RPMI7951 (cell line): ENCODE data around the gene CDH18. TPM values are rescaled to one million over a fixed set of nuclear protein-coding genes. Genes with fewer than 3 reads are reported as not detected.

Experiments used
- DNase-seq: peaks from one replicate; pipeline ENCODE4 v3.0.0-alpha.2; 2012; ENCODE audit warnings: low read depth
- total RNA-seq: library from RNA; depleted of rRNA; stranded (reverse); fragments of >200 nt; shearing (Covaris generic); gene quantifications from 2 replicates; pipeline ENCODE4 v1.2.3, GENCODE V29; 2014

Gene CDH18
- total RNA-seq, 1 experiment from 2014 or later = 14.8 TPM

GRCh38 chr5:19734776-19735175 lies 253.2 kb downstream of the CDH18 start:
- no peak for DNase-seq

DNA sequence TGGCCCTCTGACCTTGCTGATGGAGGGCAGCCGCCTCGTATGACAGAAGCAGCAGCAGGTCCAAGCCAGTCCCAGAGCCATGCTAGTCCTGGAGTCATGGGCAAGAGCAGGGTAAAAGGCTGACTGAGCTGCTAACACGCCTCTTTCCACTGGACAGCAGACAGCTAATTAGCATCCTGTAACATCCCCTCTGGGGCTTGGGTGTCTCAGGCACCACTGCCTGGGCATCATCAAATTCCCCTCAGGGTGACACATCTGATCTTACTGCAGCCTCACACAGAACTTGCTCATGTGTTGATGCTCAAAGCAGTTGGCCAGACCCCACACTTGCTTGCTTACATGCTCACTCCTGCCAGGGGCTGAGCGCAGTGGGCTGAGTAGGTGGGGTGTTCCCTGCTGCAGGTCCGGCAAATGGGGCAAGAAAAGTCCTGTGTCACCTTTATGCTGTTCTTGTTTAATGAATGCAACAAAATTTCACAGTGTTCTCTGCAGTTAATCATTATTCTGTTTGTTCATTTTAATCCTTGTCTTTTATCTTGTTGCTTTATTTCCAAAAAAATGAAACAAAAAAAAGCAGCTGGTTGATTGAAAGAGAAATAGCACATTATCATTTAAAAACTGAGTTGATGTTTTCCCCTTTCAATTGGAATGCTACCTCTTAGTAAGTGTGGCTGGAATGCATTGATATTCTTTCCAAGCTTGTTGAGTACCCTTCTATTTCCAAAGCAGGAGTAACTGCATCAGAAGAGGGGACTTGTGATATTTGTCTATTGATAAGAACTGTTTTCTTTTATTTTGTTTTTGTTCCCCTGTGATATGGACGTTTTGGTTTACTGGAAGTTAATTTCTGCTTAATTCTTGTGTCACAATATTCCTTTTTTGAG lies 254.1 kb downstream of the CDH18 start:
- DNase-seq = peak; percentile 11

DNA sequence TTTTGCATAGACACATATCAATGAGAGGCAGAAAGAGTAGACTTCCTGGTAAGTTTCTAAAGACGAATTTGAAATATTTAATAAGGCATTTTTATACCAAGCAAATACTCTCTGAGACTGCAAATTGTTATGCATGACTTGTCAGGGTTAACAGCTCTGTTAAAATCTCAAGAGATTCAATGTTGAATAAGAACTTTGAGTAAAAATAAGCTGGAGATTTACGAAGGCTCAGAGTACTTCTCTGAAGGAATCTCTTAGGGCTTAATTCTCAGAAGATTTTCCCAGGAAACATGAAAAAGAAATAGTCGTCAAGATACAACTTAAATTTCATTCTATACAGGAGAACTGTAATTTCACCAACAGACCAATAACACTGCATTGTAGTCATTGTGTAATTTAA lies 259.4 kb downstream of the CDH18 start:
- no peak for DNase-seq

DNA sequence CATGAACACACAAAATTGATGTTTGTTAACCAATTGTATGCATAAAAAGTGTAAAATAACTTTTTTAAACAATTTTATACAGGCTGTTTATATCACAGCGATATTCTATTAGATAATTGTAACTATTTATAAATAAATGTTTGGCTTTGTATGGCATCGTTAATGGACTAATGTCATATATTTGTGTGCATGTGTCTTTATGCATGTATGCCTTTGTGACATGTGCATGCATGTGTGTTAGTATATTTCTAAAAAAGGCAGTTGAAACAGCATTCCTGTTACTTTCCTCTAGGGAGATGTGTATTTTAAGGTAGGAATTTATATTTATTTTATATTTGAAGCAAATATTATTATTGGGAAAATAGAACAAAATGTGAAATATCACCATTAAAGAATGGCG lies 268.9 kb downstream of the CDH18 start:
- no peak for DNase-seq

DNA sequence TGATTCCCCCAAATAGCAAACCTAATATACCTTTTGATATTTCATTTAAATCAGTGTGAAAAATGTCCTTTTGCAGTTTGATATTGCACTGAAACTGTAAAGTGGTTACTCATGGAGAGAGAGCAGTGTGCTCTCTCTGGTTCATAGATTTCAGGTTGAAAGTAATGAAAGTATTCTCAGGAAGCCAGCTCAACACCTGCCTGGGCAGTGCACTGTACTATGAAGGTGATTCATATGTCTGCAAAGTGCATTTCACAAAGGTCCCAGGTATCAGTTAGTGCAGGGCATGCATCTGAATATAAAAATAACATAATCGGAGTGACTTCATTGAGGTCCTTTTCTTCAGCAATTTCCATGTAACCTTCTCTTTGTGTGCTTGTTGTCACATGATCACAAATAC lies 274.3 kb downstream of the CDH18 start:
- DNase-seq = no peak

DNA sequence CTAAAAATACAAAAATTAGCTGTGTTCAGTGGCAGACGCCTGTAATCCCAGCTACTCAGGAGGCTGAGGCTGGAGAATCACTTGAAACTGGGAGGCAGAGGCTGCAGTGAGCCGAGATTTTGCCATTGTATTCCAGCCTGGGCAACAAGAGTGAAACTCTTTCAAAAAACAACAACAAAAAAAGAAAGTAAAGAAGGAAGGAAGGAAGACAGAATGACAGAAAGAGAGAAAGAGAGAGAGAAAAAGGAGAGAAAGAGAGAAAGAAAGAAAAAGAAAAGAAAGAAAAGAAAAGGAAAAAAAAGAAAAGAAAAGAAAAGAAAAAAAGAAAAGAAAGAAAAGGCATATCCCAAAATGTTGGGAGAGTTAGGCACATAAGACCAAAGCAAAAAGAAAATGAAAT lies 278.6 kb downstream of the CDH18 start:
- no peak for DNase-seq

DNA sequence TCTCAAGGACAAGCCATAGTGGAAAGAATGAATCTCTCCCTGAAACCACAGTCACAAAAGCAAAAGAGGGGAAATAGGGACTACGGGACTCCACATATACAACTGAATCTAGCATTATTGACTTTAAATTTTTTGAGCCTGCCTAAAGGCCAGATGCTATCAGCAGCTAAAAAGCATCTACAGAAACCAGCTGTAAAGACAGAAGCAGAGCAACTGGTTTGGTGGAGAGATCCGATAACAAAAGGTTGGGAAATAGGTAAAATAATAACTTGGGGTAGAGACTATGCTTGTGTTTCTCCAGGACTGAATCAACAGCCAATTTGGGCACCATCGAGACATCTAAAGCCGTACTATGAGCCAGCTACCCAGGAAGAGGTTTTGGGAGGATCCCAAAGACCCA lies 281.2 kb downstream of the CDH18 start:
- no peak for DNase-seq

GRCh38 chr5:19701731-19702130 lies 286.3 kb downstream of the CDH18 start:
- no peak for DNase-seq

- DNase-seq = no peak
These were observed 292.9 kb downstream of the CDH18 start for GRCh38 chr5:19694949-19695611.

GRCh38 chr5:19690978-19691377 lies 297.0 kb downstream of the CDH18 start:
- no peak for DNase-seq

- no peak for DNase-seq
These were observed 302.5 kb downstream of the CDH18 start for GRCh38 chr5:19685473-19685872.

DNA sequence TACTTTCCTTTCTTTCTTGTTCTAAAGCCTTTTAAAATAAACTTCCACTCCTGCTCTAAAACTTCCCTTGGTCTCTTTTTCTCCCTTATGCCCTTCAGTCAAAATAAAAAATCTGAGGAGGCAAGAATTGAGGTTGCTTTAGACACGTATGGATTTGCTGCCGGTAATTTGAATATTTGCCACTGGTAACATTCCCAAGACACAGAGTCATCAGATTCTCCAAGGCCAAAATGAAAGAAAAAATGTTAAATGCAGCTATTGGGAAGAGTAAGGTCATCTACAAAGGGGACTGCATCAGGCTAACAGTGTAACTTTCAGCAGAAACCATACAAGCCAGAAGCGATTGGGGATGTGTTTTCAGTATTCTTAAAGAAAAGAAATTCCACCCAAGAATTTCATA lies 311.1 kb downstream of the CDH18 start:
- peak; percentile 62 for DNase-seq

- DNase-seq = no peak
These were observed 327.3 kb downstream of the CDH18 start for GRCh38 chr5:19660679-19661078.

DNA sequence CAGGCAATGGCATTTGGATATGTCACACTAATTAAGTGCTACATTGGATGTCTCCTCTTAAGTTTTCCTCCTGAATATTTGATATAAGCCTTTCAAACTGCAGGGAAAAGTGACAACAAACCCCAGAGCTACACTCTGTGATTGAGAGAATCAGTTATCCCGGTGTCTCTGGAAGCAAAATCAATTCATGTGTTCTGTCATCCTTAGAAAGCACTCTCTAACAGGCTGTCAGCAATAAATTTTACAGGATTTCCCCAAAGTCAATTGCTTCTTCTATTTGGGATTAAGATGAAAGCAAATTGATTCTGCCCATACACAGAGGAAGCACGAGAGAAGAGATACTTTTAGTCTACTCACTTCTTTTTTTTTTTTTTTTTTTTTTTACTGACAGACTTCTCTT lies 332.4 kb downstream of the CDH18 start:
- no peak for DNase-seq

DNA sequence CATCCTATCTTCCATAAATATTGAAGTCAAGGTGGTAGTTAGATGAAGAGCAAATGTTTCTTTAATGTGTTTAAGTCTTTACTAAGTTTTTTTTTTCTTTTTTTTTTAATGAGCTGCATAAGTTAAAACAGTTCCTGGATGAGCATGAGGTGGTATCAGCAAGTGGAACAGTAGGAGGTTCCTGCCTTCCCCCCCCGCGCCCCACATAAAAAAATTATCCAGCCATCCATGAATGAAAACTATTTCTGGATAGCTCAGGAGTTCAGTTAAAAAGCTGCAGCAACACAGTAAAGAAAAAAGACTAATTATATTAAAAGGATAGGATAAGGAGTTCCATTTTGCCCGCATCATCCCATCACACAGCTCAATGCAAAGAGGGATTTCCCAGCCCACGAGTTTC lies 349.5 kb downstream of the CDH18 start:
- DNase-seq = no peak

DNA sequence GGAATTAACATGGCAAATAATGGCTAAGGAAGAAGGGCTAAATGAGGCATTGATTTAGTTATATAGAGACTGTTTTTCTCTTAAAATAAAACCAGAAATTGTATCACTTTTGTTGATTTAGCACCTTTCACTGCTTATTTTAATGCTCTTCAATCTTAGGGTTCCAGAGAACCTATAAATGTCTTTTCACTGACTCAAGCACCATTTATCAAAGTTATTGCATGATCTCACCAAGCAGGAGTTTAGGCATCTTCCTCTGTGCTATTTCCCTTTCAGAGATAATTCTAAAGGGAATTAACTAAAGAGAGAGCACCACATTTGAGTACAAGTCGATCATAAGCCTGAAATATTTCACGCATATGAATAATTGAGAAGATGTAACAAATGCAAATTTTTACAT lies 357.1 kb downstream of the CDH18 start:
- no peak for DNase-seq

DNA sequence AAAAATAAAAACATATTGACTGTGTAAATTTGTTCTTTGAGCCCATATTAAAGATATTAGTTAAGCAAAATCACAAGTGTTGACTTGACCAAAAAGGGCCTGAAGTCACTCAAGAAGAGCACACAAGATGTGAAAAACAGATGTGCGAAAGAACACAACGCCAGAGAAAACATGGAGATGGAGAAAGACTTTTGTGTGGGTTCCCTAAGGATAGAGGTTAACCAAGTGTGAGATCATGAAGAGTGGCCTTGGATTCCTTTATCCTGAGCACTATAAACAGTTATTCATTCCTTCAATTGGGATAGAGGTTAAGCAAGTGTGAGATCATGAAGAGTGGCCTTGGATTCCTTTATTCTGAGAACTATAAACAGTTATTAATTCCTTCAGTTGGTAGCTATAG lies 361.8 kb downstream of the CDH18 start:
- DNase-seq = no peak

GRCh38 chr5:19625562-19625961 lies 362.4 kb downstream of the CDH18 start:
- no peak for DNase-seq

GRCh38 chr5:19619571-19619970 lies 368.4 kb downstream of the CDH18 start:
- no peak for DNase-seq

GRCh38 chr5:19616701-19617215 lies 371.2 kb downstream of the CDH18 start:
- no peak for DNase-seq

- DNase-seq = no peak
These were observed 372.3 kb downstream of the CDH18 start for GRCh38 chr5:19615661-19616060.

GRCh38 chr5:19615071-19615470 lies 372.9 kb downstream of the CDH18 start:
- DNase-seq = no peak

GRCh38 chr5:19608444-19609002 lies 379.5 kb downstream of the CDH18 start:
- DNase-seq = peak; percentile 16
